WTC11 (cell line): ENCODE results near the gene ZNF578.

Experiments
- SMAD4 ChIP-seq: sonication (generic); formaldehyde crosslinking; IDR thresholded peaks from 2 replicates; pipeline ENCODE4 v1.8.0; 2022; ENCODE audit warnings: mild to moderate bottlenecking, missing genetic modification reagents
- TF ChIP-seq, protein P1 (sequence below): fragments of 200-600 bp; IDR thresholded peaks from 2 replicates; pipeline ENCODE4 v1.8.0; 2022; ENCODE audit warnings: antibody characterized with exemption
- TF ChIP-seq, protein P2 (sequence below): sonication (generic); formaldehyde crosslinking; IDR thresholded peaks from 2 replicates; pipeline ENCODE4 v1.8.1; 2022; ENCODE audit warnings: mild to moderate bottlenecking, moderate library complexity, missing genetic modification reagents
- TF ChIP-seq, protein P3 (sequence below): sonication (generic); formaldehyde crosslinking; IDR thresholded peaks from 2 replicates; pipeline ENCODE4 v1.8.1; 2023; ENCODE audit warnings: mild to moderate bottlenecking, missing genetic modification reagents, moderate library complexity

DNA sequence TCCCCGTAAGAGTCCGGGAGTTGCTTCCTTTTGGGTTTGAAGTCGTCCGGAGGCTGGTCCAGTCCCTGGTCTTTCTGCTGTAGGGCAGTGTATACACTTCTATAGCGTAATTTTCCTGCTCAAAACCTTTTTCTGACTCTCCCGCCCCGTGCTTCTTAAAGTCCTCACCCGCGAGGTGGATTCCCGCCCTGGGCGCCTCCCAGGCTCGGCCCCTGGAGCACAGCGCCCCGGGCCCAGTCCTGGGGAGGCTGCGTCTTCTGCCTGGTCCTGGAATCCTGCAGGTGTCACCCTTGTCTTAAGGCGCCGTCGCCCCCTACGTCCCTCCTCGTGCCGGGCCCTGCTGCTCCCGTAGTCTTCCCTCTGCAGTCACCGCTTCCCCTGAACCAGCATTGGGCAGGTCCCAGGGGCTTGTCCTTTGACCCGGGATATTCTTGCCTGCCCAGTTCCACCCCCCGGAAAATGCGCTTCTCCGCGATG is 39.7 kb downstream of the ZNF578 start:
- TF ChIP-seq, protein P1, sequence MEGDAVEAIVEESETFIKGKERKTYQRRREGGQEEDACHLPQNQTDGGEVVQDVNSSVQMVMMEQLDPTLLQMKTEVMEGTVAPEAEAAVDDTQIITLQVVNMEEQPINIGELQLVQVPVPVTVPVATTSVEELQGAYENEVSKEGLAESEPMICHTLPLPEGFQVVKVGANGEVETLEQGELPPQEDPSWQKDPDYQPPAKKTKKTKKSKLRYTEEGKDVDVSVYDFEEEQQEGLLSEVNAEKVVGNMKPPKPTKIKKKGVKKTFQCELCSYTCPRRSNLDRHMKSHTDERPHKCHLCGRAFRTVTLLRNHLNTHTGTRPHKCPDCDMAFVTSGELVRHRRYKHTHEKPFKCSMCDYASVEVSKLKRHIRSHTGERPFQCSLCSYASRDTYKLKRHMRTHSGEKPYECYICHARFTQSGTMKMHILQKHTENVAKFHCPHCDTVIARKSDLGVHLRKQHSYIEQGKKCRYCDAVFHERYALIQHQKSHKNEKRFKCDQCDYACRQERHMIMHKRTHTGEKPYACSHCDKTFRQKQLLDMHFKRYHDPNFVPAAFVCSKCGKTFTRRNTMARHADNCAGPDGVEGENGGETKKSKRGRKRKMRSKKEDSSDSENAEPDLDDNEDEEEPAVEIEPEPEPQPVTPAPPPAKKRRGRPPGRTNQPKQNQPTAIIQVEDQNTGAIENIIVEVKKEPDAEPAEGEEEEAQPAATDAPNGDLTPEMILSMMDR = no peak
- TF ChIP-seq, protein P2, sequence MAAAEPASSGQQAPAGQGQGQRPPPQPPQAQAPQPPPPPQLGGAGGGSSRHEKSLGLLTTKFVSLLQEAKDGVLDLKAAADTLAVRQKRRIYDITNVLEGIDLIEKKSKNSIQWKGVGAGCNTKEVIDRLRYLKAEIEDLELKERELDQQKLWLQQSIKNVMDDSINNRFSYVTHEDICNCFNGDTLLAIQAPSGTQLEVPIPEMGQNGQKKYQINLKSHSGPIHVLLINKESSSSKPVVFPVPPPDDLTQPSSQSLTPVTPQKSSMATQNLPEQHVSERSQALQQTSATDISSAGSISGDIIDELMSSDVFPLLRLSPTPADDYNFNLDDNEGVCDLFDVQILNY = no peak
- TF ChIP-seq, protein P3, sequence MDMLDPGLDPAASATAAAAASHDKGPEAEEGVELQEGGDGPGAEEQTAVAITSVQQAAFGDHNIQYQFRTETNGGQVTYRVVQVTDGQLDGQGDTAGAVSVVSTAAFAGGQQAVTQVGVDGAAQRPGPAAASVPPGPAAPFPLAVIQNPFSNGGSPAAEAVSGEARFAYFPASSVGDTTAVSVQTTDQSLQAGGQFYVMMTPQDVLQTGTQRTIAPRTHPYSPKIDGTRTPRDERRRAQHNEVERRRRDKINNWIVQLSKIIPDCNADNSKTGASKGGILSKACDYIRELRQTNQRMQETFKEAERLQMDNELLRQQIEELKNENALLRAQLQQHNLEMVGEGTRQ (CRISPR knock-in tag) = no peak; the same call in 1 of the 2 replicates
- TF ChIP-seq SMAD4 (CRISPR knock-in tag) = no peak
